Subcutaneous adipose tissue (tissue), 4 donors: ENCODE measurements around the gene EXTL1. TPM values are rescaled to one million over a fixed set of nuclear protein-coding genes. Genes with fewer than 3 reads are reported as not detected.

Experiments
- CTCF ChIP-seq: fragments of 450-650 bp; IDR thresholded peaks from one replicate; pipeline ENCODE4 v1.5.1; 2016; ENCODE audit warnings: low read depth, mild to moderate bottlenecking, control low read depth, antibody characterized with exemption, moderate library complexity
- total RNA-seq, 4 donors: library from RNA; depleted of rRNA; stranded (reverse); fragments of >200 nt; gene quantifications; one replicate each; pipeline ENCODE4 v1.1.0, GENCODE V29; 2016

The EXTL1 gene
- total RNA-seq, 4 donors from 2014 or later: not detected

GRCh38 chr1:25985670-25986069, 35.9 kb upstream of the EXTL1 start:
- no peak for TF ChIP-seq CTCF

GRCh38 chr1:25987951-25988350, 33.6 kb upstream of the EXTL1 start:
- no peak for TF ChIP-seq CTCF

GRCh38 chr1:25989440-25990234, 31.9 kb upstream of the EXTL1 start:
- TF ChIP-seq CTCF: no peak

- no peak for TF ChIP-seq CTCF
These were observed 31.3 kb upstream of the EXTL1 start for GRCh38 chr1:25990251-25990650.

- no peak for TF ChIP-seq CTCF
These were observed 30.7 kb upstream of the EXTL1 start for GRCh38 chr1:25990702-25991395.

- TF ChIP-seq CTCF: no peak
These were observed 29.5 kb upstream of the EXTL1 start for GRCh38 chr1:25991937-25992688.

- no peak for TF ChIP-seq CTCF
These were observed 28.8 kb upstream of the EXTL1 start for GRCh38 chr1:25992689-25993171.
